Midbrain (tissue), 1 donor: ENCODE data around the gene FCMR.
"Not testable (repeated sequence)": the region's sequence is repeated elsewhere in the genome, so short reads cannot be mapped to it uniquely, and the experiment has no call there.

Source experiments
- DNase-seq: peaks from one replicate; lab custom pipeline; 2025; lab: John Stamatoyannopoulos, UW

Gene FCMR

GRCh38 chr1:206949641-206950040 is 27.9 kb upstream of the FCMR start:
- no peak for DNase-seq

- peak; percentile 7 for DNase-seq
Observed at GRCh38 chr1:206949208-206949607, 27.5 kb upstream of the FCMR start.

GRCh38 chr1:206947255-206947654 is 25.5 kb upstream of the FCMR start:
- no peak for DNase-seq

DNA sequence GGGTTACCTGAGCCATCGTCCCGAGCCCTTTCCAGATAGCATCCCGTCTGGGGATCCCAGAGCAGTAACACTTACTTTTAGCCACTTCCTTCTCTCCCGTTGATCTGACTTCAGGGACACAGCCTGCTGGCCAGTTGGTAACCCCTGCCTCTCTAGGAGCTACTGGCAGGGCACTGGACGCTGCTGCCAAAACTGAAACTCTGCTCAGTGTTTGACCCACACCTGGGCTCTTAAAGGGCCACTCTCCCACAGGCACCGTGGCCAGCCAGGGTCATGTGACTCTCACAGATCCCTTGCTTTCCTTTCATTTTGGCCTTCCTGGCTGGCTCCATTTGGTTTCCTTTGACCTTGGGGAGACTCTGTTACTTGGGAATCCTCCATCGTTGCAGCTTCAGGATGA is 24.5 kb upstream of the FCMR start, which contains the start of gene PIGR:
Gene PIGR, minus strand, starts transcription at position 206 of the 400 bp plus-strand sequence. CDS start 5,935 bp downstream, outside the sequence.
- no peak for DNase-seq

- DNase-seq: no peak
Observed at GRCh38 chr1:206945779-206946178, 24.0 kb upstream of the FCMR start.

DNA sequence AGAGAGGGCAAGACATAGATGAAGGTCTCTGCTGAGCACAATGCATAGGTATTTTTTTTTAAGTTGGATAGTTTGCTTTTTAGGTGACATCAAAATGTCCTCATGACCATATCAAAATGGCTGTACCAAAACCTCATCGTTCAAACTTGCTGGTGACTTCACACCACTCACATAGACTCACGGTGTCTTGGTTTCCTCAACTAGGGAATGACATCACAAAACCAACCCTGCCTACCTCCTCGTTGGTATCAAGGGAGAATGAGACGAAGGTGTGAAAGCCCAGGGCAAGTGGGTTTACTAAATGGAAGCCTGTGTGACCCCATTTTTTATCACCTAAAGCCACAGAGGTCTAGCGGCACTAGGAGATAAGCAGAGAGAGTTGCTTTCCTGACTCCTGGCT is 23.0 kb upstream of the FCMR start:
- no peak for DNase-seq

- DNase-seq: no peak
Observed at GRCh38 chr1:206941766-206942418, 20.2 kb upstream of the FCMR start.

- DNase-seq: no peak
Observed at GRCh38 chr1:206940588-206940936, 18.8 kb upstream of the FCMR start.

DNA sequence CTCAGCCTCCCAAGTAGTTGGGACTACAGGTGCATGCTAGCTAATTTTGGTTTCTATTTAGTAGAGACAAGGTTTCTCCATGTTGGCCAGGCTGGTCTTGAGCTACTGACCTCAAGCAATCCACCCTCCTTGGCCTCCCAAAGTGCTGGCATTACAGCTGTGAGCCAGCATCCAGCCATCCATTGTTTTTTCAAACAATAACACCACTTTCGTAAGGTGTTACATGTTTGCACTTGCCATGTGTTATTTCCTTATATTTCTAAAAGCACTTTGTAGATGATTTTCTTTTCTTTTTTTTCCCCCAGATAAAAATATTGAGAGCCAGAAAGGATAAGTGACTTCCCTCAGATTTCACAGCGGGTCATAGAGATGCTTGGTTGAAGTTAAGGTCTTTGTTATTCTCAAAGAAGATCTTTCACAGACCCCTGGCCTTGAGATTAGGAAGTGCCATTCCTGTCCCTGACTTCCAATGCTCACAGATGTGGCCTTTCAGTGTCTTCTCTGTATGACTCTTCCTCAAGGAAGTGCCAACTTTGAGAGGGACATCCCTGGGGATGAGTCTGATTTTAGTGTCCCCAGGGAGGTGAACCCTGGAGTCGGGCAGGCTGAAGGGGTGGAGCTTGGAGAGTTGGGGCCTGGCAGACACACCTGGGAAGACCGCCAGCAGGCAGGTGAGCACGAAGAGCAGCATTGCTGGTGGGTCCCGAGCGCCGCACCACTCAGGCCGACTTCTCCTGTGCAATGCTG is 18.3 kb upstream of the FCMR start:
- DNase-seq: no peak

- no peak for DNase-seq
Observed at GRCh38 chr1:206939131-206939530, 17.4 kb upstream of the FCMR start.

DNA sequence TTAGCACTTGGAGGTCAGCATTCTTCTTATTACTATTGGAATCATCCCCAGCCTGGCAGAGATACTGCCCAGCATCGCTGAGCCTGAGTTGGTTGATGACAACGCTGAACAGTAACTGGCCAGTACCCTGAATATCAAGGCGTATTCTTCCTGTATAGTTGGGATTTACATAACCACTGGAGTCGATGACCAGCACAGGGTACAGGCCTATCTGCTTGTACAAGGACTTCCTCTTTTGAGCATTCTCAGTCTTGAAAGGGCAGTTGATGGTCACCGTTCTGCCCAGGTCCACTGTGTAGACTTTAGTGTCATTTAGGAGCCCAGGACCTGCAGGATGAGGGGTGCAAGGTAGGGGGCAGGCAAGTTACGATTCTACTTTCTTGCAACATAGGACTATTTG is 15.7 kb upstream of the FCMR start:
- DNase-seq: no peak

DNA sequence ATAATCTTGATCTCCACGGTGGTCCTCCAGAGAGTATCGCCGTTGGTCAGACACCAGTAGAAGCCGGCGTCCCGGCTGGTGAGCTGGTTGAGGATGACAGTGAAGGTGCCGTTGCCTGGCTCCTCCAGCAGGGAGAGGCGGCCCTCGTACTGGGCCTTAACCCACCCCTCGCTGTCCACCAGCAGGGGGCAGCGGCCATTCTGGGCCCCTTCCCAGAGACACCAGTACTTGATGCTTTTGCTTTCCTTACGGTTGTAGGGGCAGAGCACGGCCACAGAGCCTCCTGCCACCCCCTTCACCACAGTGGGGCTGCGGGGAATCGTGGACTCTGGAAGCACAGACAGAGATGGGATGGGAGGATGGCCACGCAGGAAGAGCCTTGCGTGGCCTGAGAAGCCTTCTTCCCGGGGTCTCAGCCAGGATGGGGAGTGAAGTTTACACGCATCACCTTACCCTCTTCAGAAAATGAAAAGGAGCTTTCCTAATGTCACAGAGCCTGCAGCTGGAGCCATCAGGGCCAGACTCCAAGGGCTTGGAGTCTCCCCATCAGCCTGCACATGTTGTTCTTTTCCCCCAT is 13.8 kb upstream of the FCMR start:
- no peak for DNase-seq

DNA sequence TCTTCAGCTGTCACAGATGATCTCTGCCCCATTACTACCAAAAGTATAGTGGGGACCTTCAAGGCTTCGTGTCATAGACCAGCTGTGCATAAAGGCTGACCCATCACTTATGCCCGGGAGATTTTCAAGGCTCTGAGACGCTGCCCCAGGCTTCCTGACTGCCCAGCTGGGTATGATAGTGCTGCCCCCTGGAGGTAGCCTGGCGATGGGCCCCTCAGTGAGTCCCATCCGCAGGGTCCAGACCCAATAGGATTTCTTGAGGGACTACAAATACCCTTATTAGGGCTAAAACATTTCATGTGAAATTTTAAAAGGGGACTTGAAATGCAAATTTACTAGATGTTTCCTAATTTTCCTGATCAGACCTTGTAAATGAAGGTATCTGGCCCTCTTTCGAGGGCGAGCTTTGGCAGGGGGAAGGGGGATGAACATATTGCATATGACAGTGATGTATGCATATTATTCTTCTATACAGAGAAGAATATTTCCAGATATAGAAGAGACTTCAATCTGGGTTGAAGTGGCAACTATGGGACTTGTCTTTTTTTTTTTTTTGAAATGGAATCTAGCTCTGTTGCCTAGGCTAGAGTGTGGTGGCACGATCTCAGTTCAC is 11.7 kb upstream of the FCMR start:
- no peak for DNase-seq

- no peak for DNase-seq
Observed at GRCh38 chr1:206932177-206932576, 10.4 kb upstream of the FCMR start.

DNA sequence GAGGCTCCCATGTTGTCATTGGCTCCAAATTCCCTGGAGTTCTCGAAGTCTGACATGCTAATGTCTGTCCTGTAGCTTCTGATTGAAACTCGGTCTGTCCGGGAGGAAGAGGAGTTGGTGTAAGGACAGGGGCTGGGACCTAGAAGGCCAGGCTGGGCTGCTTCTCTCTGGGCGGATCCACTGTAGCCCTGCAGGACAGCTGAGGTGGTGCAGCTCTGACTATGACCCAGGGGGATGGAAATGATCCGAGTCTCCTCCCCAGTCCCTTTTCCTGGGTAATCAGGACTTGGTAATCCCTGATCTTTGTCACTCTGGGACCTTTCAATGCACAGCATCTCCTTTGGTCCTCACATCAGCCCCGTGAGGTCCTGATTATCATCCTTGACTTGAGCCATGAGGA is 10.0 kb upstream of the FCMR start:
- DNase-seq: no peak

DNA sequence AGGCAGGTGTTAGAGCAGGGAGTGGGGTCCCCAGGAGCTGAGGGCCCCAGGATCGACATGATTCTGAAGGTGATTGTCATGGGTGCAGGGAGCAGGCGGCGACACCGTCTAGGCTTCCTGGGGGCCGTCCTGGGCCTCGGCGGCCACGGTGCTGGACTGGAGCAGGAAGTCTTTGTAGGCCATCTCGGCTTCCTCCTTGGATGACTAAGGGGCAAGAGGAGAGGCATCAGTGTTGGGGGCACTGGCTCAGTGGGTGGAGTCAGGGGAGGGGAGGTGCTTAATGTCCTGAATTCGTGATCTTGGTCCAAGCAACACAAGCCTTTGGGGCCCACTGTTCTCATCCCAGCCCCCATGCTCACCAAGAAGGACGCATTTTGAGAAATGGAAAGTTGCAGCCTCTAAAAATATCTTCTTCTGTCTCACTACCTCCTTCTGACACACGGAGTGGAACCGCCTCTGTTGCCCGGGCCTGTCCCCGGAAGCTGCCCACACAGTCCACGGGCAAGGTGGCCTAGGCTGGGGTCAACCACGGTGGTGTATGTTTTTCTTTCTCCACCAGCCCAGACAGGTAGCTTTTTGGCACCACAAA is 8.6 kb upstream of the FCMR start:
- DNase-seq: no peak

DNA sequence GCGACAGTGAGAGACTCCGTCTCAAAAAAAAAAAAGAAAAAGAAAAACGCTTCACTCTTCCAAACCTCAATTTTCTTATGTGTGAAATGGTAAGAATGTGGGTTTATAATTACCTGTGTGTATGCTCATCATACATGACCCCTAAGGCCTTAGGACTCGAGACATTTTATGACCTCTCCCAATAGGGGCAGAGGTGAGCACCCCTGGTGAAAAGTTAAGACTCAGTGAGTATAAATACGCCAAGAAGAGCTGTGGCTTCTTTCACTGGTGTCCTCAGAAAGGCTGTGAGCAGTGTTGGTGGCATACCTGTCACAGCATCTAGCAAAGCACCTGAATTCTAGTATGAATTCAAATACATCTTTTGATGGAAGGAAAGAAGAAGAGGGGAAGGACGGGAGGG is 7.8 kb upstream of the FCMR start:
- no peak for DNase-seq

GRCh38 chr1:206926286-206926685 is 4.5 kb upstream of the FCMR start:
- no peak for DNase-seq

DNA sequence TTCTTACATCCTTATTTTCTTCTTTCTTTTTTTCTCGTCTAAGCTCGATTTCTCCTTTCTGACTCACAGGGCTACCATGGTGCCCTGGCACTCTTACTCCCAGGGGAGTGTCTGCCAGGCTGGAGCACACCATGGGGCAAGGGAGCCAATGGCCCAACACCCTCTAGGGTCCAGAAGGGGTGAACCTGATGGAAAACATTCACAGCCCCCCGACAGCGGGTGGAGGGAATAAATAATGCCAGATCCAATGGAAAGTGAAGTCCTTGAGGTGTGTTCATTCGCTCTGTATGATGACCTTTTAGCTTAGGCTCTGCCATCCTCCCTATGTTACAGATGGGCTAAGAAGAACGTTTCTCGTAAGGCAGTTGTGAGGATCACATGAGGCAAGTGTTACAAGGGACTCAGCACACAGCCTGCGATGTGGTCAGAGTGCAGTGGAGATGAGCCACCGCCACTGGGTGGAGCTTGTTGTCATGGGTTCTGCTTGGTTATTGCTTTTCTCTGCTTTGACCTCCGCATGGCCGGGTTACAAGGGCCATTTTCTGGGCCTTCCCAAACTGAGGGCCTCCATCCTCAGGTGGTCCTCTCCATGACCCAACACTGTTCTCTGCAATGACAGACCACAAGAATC is 3.5 kb upstream of the FCMR start:
- no peak for DNase-seq

DNA sequence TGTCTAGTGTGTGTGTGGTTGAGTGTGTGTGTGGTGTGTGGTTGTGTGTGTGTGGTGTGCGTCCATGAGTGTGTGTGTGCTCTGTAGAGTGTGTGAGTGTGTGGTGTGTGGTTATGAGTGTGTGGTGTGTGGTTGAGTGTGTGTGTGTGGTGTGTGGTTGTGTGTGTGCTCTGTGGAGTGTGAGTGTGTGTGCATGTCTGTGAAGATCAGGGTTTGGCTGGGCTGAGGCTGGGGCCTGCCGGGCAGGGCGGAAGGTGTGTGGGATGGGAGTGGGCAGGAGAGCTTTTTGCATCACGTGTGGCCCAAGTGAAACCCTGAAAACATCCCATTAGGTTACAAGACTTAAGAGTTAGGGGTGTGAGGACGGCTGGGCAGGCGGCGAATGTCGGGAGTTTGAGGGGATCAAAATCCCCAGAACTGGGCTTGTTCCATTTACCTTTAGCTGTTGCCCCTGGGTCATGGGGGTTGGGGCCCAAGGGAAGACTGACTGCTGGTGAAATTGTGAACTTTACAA is 2.9 kb upstream of the FCMR start:
- no peak for DNase-seq

DNA sequence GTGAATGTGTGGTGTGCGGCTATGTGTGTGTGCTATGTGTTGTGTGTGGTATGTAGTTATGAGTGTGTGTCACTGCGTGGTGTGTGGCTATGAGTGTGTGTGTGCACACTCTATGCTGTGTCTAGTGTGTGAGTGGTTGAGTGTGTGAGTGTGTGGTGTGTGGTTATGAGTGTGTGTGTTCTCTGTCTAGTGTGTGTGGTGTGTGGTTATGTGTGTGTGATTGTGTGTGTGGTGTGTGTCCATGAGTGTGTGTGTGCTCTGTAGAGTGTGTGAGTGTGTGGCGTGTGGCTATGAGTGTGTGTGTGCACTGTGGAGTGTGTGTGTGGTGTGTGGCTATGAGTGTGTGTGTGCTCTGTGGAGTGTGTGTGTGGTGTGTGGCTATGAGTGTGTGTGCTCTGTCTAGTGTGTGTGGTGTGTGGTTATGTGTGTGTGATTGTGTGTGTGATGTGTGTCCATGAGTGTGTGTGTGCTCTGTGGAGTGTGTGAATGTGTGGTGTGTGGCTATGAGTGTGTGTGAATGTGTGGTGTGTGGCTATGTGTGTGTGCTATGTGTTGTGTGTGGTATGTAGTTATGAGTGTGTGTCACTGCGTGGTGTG is 2.3 kb upstream of the FCMR start:
- DNase-seq: not testable (repeated sequence)
